ENCODE data around the gene CKB.

DNA sequence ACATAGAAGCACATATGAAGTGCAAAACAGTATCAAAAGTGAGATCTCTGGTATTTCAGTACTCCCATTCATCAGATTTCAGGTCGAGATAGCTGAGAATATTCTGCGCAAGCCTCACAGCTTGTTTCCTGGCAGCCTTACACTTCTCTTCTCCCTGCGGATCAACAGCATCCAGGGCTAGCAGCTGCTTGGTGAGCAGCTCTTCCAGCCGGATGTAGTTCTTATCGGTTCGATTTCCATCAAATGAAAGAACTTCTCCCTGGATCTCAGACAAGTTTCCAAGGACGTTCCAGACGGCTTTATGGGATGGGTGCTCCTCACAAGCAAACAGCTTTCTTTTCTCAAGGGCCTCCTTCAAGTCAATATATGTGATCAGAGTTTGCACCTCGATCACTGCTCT lies 37.1 kb upstream of the CKB start:
- TF ChIP-seq CTCF (IDR thresholded peaks at IDR 0.05) = no peak
- TF ChIP-seq POLR2AphosphoS5 (IDR thresholded peaks at IDR 0.05) = no peak
- TF ChIP-seq POLR2A (IDR thresholded peaks at IDR 0.05) = no peak
- no peak for TF ChIP-seq EP300 (IDR thresholded peaks at IDR 0.05)
